Adrenal gland (tissue), 5 donors: ENCODE measurements around the gene TENM4.

Experiments used
- POLR2A ChIP-seq, 2 donors: fragments of 450-650 bp; IDR thresholded peaks; one replicate each; pipeline ENCODE4 v1.6.1; 2017; ENCODE audit warnings: antibody characterized with exemption in 2 of 2, mild to moderate bottlenecking in 2 of 2, moderate library complexity in 1 of 2
- TF ChIP-seq, protein P1 (sequence below), 6 experiments: fragments of 450-650 bp in 4 of 6; fragments of 200-600 bp in 2 of 6; sonication (generic) in 1 of 6; IDR thresholded peaks; 1 replicate in 5 of 6; 2 replicates in 1 of 6; pipeline versions ENCODE4 v1.5.1 to v1.8.0; 2016 to 2021; ENCODE audit warnings: antibody characterized with exemption in 6 of 6, mild to moderate bottlenecking in 2 of 6, moderate library complexity in 1 of 6
- donor health status: DM: no; HTN: no; CAD: no.

- TF ChIP-seq, protein P1, sequence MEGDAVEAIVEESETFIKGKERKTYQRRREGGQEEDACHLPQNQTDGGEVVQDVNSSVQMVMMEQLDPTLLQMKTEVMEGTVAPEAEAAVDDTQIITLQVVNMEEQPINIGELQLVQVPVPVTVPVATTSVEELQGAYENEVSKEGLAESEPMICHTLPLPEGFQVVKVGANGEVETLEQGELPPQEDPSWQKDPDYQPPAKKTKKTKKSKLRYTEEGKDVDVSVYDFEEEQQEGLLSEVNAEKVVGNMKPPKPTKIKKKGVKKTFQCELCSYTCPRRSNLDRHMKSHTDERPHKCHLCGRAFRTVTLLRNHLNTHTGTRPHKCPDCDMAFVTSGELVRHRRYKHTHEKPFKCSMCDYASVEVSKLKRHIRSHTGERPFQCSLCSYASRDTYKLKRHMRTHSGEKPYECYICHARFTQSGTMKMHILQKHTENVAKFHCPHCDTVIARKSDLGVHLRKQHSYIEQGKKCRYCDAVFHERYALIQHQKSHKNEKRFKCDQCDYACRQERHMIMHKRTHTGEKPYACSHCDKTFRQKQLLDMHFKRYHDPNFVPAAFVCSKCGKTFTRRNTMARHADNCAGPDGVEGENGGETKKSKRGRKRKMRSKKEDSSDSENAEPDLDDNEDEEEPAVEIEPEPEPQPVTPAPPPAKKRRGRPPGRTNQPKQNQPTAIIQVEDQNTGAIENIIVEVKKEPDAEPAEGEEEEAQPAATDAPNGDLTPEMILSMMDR (IDR thresholded peaks at IDR 0.05), result no peak
- no peak for TF ChIP-seq POLR2A (IDR thresholded peaks at IDR 0.05)
These were observed 571.5 kb downstream of the TENM4 start for GRCh38 chr11:78869293-78869692.
